ENCODE measurements around the gene DOCK2. TPM values are rescaled to one million over a fixed set of nuclear protein-coding genes. Genes with fewer than 3 reads are reported as not detected.

The DOCK2 gene
- total and polyA plus RNA-seq, 9 of the 15 experiments (the other 6 are each of a cell fraction or from before 2014, with no cell fraction given), result 4.5 to 42.6 (median 20.5) TPM

DNA sequence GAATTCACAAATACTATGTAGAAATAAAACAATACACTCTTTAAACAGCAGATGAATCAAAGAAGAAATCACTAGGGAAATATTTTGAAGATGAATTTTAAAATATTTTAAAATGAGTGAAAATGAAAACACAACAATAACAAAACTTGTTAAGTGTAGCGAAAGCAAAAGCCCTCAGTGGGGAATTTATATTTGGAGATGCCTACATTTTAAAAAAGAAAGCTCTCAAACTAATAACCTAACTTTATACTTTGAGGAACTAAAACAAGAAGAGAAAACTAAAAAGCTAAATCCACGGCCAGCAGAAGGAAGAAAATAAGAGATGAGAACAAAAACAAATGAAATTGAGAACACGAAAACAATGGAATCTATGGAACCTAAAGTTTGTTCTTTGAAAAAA lies 30.8 kb upstream of the DOCK2 start (continued):
- TF ChIP-seq, protein P1, sequence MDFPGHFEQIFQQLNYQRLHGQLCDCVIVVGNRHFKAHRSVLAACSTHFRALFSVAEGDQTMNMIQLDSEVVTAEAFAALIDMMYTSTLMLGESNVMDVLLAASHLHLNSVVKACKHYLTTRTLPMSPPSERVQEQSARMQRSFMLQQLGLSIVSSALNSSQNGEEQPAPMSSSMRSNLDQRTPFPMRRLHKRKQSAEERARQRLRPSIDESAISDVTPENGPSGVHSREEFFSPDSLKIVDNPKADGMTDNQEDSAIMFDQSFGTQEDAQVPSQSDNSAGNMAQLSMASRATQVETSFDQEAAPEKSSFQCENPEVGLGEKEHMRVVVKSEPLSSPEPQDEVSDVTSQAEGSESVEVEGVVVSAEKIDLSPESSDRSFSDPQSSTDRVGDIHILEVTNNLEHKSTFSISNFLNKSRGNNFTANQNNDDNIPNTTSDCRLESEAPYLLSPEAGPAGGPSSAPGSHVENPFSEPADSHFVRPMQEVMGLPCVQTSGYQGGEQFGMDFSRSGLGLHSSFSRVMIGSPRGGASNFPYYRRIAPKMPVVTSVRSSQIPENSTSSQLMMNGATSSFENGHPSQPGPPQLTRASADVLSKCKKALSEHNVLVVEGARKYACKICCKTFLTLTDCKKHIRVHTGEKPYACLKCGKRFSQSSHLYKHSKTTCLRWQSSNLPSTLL (IDR thresholded peaks at IDR 0.05), result no peak
- no peak for TF ChIP-seq ZBTB7A (IDR thresholded peaks at IDR 0.05; ENCODE audit: borderline replicate concordance, control insufficient read depth, low read depth, low read length)

DNA sequence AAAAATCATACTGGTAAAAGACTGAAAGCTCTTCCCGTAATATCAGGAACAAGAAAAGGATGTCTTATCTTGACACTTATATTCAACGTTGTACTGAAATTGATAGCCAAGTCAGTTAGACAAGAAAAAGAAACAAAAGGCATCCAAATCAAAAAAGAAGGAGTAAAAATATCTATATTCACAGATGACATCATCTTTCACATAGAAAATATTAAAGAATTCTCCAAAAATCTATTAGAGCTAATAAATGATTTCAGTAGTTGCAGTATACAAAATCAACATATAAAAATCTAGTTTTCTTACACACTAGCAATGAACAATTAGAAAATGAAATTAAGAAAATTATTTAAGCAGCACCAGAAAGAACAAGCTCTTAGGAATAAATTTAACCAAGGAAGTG lies 29.2 kb upstream of the DOCK2 start:
- WGBS (ENCODE audit: insufficient coverage, low coverage, missing lambda C conversion rate), result 7% methylated on average over 2 of the region's 2 CpGs
- Histone ChIP-seq H3K4me3 (no peak overlapping the region), H3K27ac (ENCODE audit: extremely low read depth, low read depth, low read length) (no peak overlapping the region), H3K36me3 (ENCODE audit: control insufficient read depth, insufficient read depth, low read length) (peaks cover 10% of the 10 kb centered on the region), H3K4me2 (ENCODE audit: insufficient read depth, low read length) (no peak overlapping the region), H3K9me3 (replicated peaks; ENCODE audit: control insufficient read depth, insufficient read depth, low read depth, low read length) (no peaks in the 10 kb centered on the region), H3K4me1 (replicated peaks in 1 of 2; ENCODE audit: control insufficient read depth in 2 of 2, insufficient read depth in 2 of 2, low read length in 2 of 2) (no peaks in the 10 kb centered on the region), H3K27me3 (ENCODE audit: control insufficient read depth in 2 of 2, insufficient read depth in 2 of 2, low read length in 2 of 2) (no peaks in the 10 kb centered on the region), H3K9ac (ENCODE audit: insufficient read depth in 1 of 2, low read depth in 2 of 2, low read length in 2 of 2) (no peak overlapping the region), H3K79me2 (ENCODE audit: control insufficient read depth, insufficient read depth, low read length) (no peaks in the 10 kb centered on the region), H3K9me1 (ENCODE audit: control insufficient read depth, insufficient read depth, low read length) (no peaks in the 10 kb centered on the region), H4K20me1 (replicated peaks; ENCODE audit: control insufficient read depth, insufficient read depth, low read length) (no peaks in the 10 kb centered on the region), H2AFZ (ENCODE audit: low read depth, low read length) (no peak overlapping the region)
- in situ Hi-C loops (cut with MboI), result no loop called here
- BruUV-seq (replicated peaks), result no TSS peak
- ChIA-PET CTCF (ENCODE audit: low intra/inter-chr PET ratio) (no interaction called here), POLR2A (no interaction called here)
- ATAC-seq, result no peak
- FAIRE-seq, result no peak
- intact Hi-C loops (cut with micrococcal nuclease), result no loop called here
- DNase-seq (ENCODE audit: extremely low read depth in 1 of 4, low spot score in 3 of 4), result no peak
- no peak for TF ChIP-seq ZNF507 (tag; conservative IDR thresholded peaks at IDR 0.05)
- no peak for TF ChIP-seq SMARCC2 (IDR thresholded peaks at IDR 0.05; ENCODE audit: low read depth)
- no peak for TF ChIP-seq RBM14 (IDR thresholded peaks at IDR 0.05; ENCODE audit: borderline replicate concordance, insufficient read depth, low read depth, low read length)
- TF ChIP-seq, protein P2, sequence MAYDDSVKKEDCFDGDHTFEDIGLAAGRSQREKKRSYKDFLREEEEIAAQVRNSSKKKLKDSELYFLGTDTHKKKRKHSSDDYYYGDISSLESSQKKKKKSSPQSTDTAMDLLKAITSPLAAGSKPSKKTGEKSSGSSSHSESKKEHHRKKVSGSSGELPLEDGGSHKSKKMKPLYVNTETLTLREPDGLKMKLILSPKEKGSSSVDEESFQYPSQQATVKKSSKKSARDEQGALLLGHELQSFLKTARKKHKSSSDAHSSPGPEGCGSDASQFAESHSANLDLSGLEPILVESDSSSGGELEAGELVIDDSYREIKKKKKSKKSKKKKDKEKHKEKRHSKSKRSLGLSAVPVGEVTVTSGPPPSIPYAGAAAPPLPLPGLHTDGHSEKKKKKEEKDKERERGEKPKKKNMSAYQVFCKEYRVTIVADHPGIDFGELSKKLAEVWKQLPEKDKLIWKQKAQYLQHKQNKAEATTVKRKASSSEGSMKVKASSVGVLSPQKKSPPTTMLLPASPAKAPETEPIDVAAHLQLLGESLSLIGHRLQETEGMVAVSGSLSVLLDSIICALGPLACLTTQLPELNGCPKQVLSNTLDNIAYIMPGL (CRISPR knock-in tag; IDR thresholded peaks at IDR 0.05), result no peak
- no peak for TF ChIP-seq ZBED1 (IDR thresholded peaks at IDR 0.05)
- TF ChIP-seq SAP30 (IDR thresholded peaks at IDR 0.05; ENCODE audit: borderline replicate concordance, insufficient read depth, low read depth, low read length, poor library complexity, severe bottlenecking), result no peak

Measured in K562 (cell line).